ENCODE measurements around the gene WDFY2.

The WDFY2 gene

GRCh38 chr13:51773515-51773914 is 189.3 kb downstream of the WDFY2 start:
- no peak for DNase-seq

GRCh38 chr13:51776179-51776578 is 191.9 kb downstream of the WDFY2 start:
- no peak for DNase-seq

GRCh38 chr13:51777921-51778320 is 193.7 kb downstream of the WDFY2 start:
- DNase-seq, result no peak

GRCh38 chr13:51778392-51778791 is 194.1 kb downstream of the WDFY2 start:
- DNase-seq, result no peak

GRCh38 chr13:51780099-51780498 is 195.8 kb downstream of the WDFY2 start:
- DNase-seq, result no peak

GRCh38 chr13:51781246-51782022 is 197.2 kb downstream of the WDFY2 start:
- DNase-seq, result no peak

- DNase-seq, result no peak
Observed at GRCh38 chr13:51782026-51782710, 197.9 kb downstream of the WDFY2 start.

- no peak for DNase-seq
Observed at GRCh38 chr13:51783428-51784094, 199.3 kb downstream of the WDFY2 start.

GRCh38 chr13:51784097-51784496 is 199.8 kb downstream of the WDFY2 start:
- DNase-seq, result no peak

GRCh38 chr13:51785712-51786424 is 201.6 kb downstream of the WDFY2 start:
- DNase-seq, result peak; percentile 84

- DNase-seq, result no peak
Observed at GRCh38 chr13:51786425-51787265, 202.4 kb downstream of the WDFY2 start.

GRCh38 chr13:51793570-51794271 is 209.5 kb downstream of the WDFY2 start:
- no peak for DNase-seq

- no peak for DNase-seq
Observed at GRCh38 chr13:51794964-51795363, 210.7 kb downstream of the WDFY2 start.

- DNase-seq, result no peak
Observed at GRCh38 chr13:51795419-51795818, 211.2 kb downstream of the WDFY2 start.

- no peak for DNase-seq
Observed at GRCh38 chr13:51796546-51796945, 212.3 kb downstream of the WDFY2 start.

GRCh38 chr13:51797664-51798488 is 213.6 kb downstream of the WDFY2 start:
- DNase-seq, result peak; percentile 61

- no peak for DNase-seq
Observed at GRCh38 chr13:51799261-51799660, 215.0 kb downstream of the WDFY2 start.

- DNase-seq, result no peak
Observed at GRCh38 chr13:51800486-51800885, 216.2 kb downstream of the WDFY2 start.

GRCh38 chr13:51801631-51802099 is 217.4 kb downstream of the WDFY2 start:
- DNase-seq, result no peak

GRCh38 chr13:51802631-51803418 is 218.6 kb downstream of the WDFY2 start:
- peak; percentile 29 for DNase-seq
